T-cell (primary cell): ENCODE measurements around the gene DCP1A. TPM values are rescaled to one million over a fixed set of nuclear protein-coding genes. Genes with fewer than 3 reads are reported as not detected.

Experiments used
- ATAC-seq, 4 experiments: fragments of 200-7000 bp in 3 of 4; fragments of 150-1000 bp in 1 of 4; cut with Tn5 transposase; replicated peaks in 1 of 4; 1 replicate in 3 of 4; 2 replicates in 1 of 4; pipeline ENCODE4 v1.10.0; 2021; ENCODE audit warnings: moderate library complexity in 3 of 4, mild to moderate bottlenecking in 2 of 4, moderate number of reproducible peaks in 1 of 4
- CTCF ChIA-PET, 2 donors: fragments of 300-600 bp; sonication (Branson Sonifier 250); formaldehyde crosslinking; loops; one replicate each; lab custom pipeline; 2022; ENCODE audit warnings: antibody characterized with exemption in 2 of 2; lab: Charles Lee
- POLR2A ChIA-PET, 2 donors: fragments of 300-600 bp; sonication (Branson Sonifier 250); formaldehyde crosslinking; loops; one replicate each; lab custom pipeline; 2022; ENCODE audit warnings: antibody characterized with exemption in 2 of 2; lab: Charles Lee
- DNase-seq, 35 experiments: peaks; one replicate each; pipeline versions ENCODE4 v3.0.0 to v3.0.0-alpha.2; 2013 to 2023
- H3K27ac ChIP-seq: one replicate; pipeline ENCODE4 v1.5.1; 2013; ENCODE audit warnings: low read length
- H3K27me3 ChIP-seq, 2 experiments: replicated peaks in 1 of 2; 1 replicate in 1 of 2; 2 replicates in 1 of 2; pipeline versions ENCODE4 v1.6.1 to v1.7.0; 2013; ENCODE audit warnings: low read length in 1 of 2, mixed read lengths in 1 of 2; ENCODE audit not compliant: control insufficient read depth in 2 of 2, insufficient read depth in 2 of 2; ENCODE audit errors: extremely low read depth in 1 of 2
- H3K36me3 ChIP-seq, 2 donors: 1 replicate in 1 of 2; 2 replicates in 1 of 2; pipeline versions ENCODE4 v1.6.1 to v1.7.0; 2013; ENCODE audit warnings: low read length in 1 of 2; ENCODE audit not compliant: control insufficient read depth in 2 of 2, insufficient read depth in 1 of 2; ENCODE audit errors: extremely low read depth in 1 of 2
- H3K4me1 ChIP-seq, 2 experiments: 1 replicate in 1 of 2; 2 replicates in 1 of 2; pipeline versions ENCODE4 v1.6.1 to v1.7.0; 2013; ENCODE audit warnings: low read length in 2 of 2, mixed read lengths in 1 of 2; ENCODE audit not compliant: insufficient read depth in 2 of 2, control insufficient read depth in 1 of 2; ENCODE audit errors: extremely low read depth in 1 of 2
- H3K4me3 ChIP-seq, 2 donors: 1 replicate in 1 of 2; 2 replicates in 1 of 2; pipeline versions ENCODE4 v1.5.1 to v1.7.0; 2013; ENCODE audit warnings: mild to moderate bottlenecking in 2 of 2, low read length in 1 of 2, moderate library complexity in 1 of 2; ENCODE audit not compliant: control insufficient read depth in 1 of 2; ENCODE audit errors: extremely low read depth in 1 of 2
- H3K9me3 ChIP-seq: 2 replicates; pipeline ENCODE4 v1.7.0; 2013
- H3K27ac Mint-ChIP-seq, 2 donors: one replicate each; pipeline ENCODE4 v1.8.0; 2020 to 2021; ENCODE audit warnings: mild to moderate bottlenecking in 2 of 2, mixed read lengths in 2 of 2
- H3K27me3 Mint-ChIP-seq, 2 donors: one replicate each; pipeline ENCODE4 v1.8.0; 2021 to 2022; ENCODE audit warnings: mixed read lengths in 2 of 2
- H3K36me3 Mint-ChIP-seq: one replicate; pipeline ENCODE4 v1.8.0; 2021; ENCODE audit warnings: mixed read lengths
- H3K4me1 Mint-ChIP-seq, 3 donors: one replicate each; pipeline ENCODE4 v1.8.0; 2020 to 2022; ENCODE audit warnings: mixed read lengths in 3 of 3, mild to moderate bottlenecking in 1 of 3
- H3K4me3 Mint-ChIP-seq, 3 donors: one replicate each; pipeline ENCODE4 v1.8.0; 2020 to 2022; ENCODE audit warnings: mild to moderate bottlenecking in 3 of 3, mixed read lengths in 3 of 3, moderate library complexity in 3 of 3
- H3K9me3 Mint-ChIP-seq, 3 donors: one replicate each; pipeline ENCODE4 v1.8.0; 2020 to 2022; ENCODE audit warnings: mixed read lengths in 3 of 3
- WGBS: methylation state at CpG from one replicate; pipeline ENCODE4 v1.1.5; 2013; ENCODE audit warnings: missing lambda C conversion rate; ENCODE audit not compliant: insufficient coverage; 5-methylcytosine and 5-hydroxymethylcytosine counted together
- total RNA-seq, 35 experiments: library from RNA in 6 of 35; stranded (reverse) in 6 of 35; fragments of 120-200 nt in 1 of 35; gene quantifications; one replicate each; pipeline versions ENCODE4 v1.2.1 to v1.2.4 and lab custom pipeline; 2013 to 2026

The DCP1A gene
- total RNA-seq, 5 donors from 2014 or later (not counting 1 experiment from before 2014, with no cell fraction given), result 32.2 to 44.2 (median 39.7) TPM

GRCh38 chr3:53287131-53287629 lies 60.2 kb downstream of the DCP1A start:
- peaks cover 59% of the 10 kb centered on the region for H3K36me3 Mint-ChIP-seq
- Histone ChIP-seq H3K4me3 (no peak overlapping the region), H3K27me3 (no peaks in the 10 kb centered on the region), H3K27ac (no peak overlapping the region), H3K9me3 (no peaks in the 10 kb centered on the region), H3K4me1 (no peaks in the 10 kb centered on the region), H3K36me3 (peaks cover 3 to 61% of the 10 kb centered on the region in 2 donors)
- no peaks in the 10 kb centered on the region for H3K27me3 Mint-ChIP-seq
- H3K9me3 Mint-ChIP-seq, result no peaks in the 10 kb centered on the region
- no peaks in the 10 kb centered on the region for H3K4me1 Mint-ChIP-seq
- ChIA-PET CTCF (no interaction called here), POLR2A (no interaction called here)
- no peak overlapping the region for H3K4me3 Mint-ChIP-seq
- WGBS, result 57% methylated on average over 1 of the region's 4 CpGs
- DNase-seq (no peak), ATAC-seq (no peak)
- peak overlapping the region in 1 of 2 donors; percentile 39 for H3K27ac Mint-ChIP-seq

- H3K4me3 Mint-ChIP-seq, result no peak overlapping the region
- no peaks in the 10 kb centered on the region for H3K4me1 Mint-ChIP-seq
- Histone ChIP-seq H3K4me3 (no peak overlapping the region), H3K36me3 (peaks cover 3 to 57% of the 10 kb centered on the region in 2 donors), H3K4me1 (no peaks in the 10 kb centered on the region), H3K27me3 (no peaks in the 10 kb centered on the region), H3K9me3 (no peaks in the 10 kb centered on the region), H3K27ac (no peak overlapping the region)
- H3K36me3 Mint-ChIP-seq, result peaks cover 56% of the 10 kb centered on the region
- no peaks in the 10 kb centered on the region for H3K9me3 Mint-ChIP-seq
- H3K27me3 Mint-ChIP-seq, result no peaks in the 10 kb centered on the region
- ATAC-seq (no peak), DNase-seq (no peak)
- ChIA-PET POLR2A (no interaction called here), CTCF (no interaction called here)
- no CpG with 5 or more reads among the region's 1 CpG for WGBS
- peak overlapping the region in 1 of 2 donors; percentile 39 for H3K27ac Mint-ChIP-seq
Measured at GRCh38 chr3:53286727-53287126, 60.6 kb downstream of the DCP1A start.

GRCh38 chr3:53282581-53282980 lies 64.8 kb downstream of the DCP1A start:
- no peak overlapping the region for H3K4me3 Mint-ChIP-seq
- peaks cover 3 to 29% of the 10 kb centered on the region in 2 donors for H3K36me3 ChIP-seq
- no peak overlapping the region for H3K4me3 ChIP-seq
- H3K4me1 Mint-ChIP-seq, result no peaks in the 10 kb centered on the region
- ChIA-PET CTCF (no interaction called here), POLR2A (no interaction called here)
- H3K27ac Mint-ChIP-seq, result no peak overlapping the region
- ATAC-seq (no peak), DNase-seq (no peak)
- no peaks in the 10 kb centered on the region for H3K9me3 ChIP-seq
- no peaks in the 10 kb centered on the region for H3K4me1 ChIP-seq
- H3K9me3 Mint-ChIP-seq, result no peaks in the 10 kb centered on the region
- H3K27me3 ChIP-seq, result no peaks in the 10 kb centered on the region
- H3K27me3 Mint-ChIP-seq, result no peaks in the 10 kb centered on the region
- WGBS, result 86% methylated on average over 1 of the region's 8 CpGs
- no peak overlapping the region for H3K27ac ChIP-seq
- H3K36me3 Mint-ChIP-seq, result peaks cover 40% of the 10 kb centered on the region

GRCh38 chr3:53278667-53279066 lies 68.7 kb downstream of the DCP1A start:
- no peaks in the 10 kb centered on the region for H3K9me3 ChIP-seq
- no peaks in the 10 kb centered on the region for H3K27me3 Mint-ChIP-seq
- DNase-seq (no peak), ATAC-seq (no peak)
- H3K27me3 ChIP-seq, result no peaks in the 10 kb centered on the region
- H3K4me3 Mint-ChIP-seq, result no peak overlapping the region
- no peak overlapping the region for H3K4me3 ChIP-seq
- H3K36me3 ChIP-seq, result peaks cover 0 to 2% of the 10 kb centered on the region in 2 donors
- POLR2A ChIA-PET, result no interaction called here
- H3K27ac Mint-ChIP-seq, result no peak overlapping the region
- H3K4me1 ChIP-seq, result peaks cover 3 to 11% of the 10 kb centered on the region in 2 experiments
- H3K27ac ChIP-seq, result no peak overlapping the region
- H3K36me3 Mint-ChIP-seq, result peaks cover 15% of the 10 kb centered on the region
- 94% methylated on average over 4 of the region's 4 CpGs for WGBS
- CTCF ChIA-PET, result no interaction called here
- no peaks in the 10 kb centered on the region for H3K9me3 Mint-ChIP-seq
- peaks cover 8 to 12% (median 9%) of the 10 kb centered on the region in 3 donors for H3K4me1 Mint-ChIP-seq

GRCh38 chr3:53274938-53275605 lies 72.3 kb downstream of the DCP1A start:
- Histone ChIP-seq H3K36me3 (no peaks in the 10 kb centered on the region), H3K4me1 (peaks cover 3 to 11% of the 10 kb centered on the region in 2 experiments), H3K27me3 (peaks cover 0 to 4% of the 10 kb centered on the region in 2 experiments), H3K27ac (no peak overlapping the region), H3K9me3 (no peaks in the 10 kb centered on the region), H3K4me3 (no peak overlapping the region)
- no peaks in the 10 kb centered on the region for H3K9me3 Mint-ChIP-seq
- peak overlapping the region in 1 of 3 donors; percentile 29 for H3K4me3 Mint-ChIP-seq
- H3K27ac Mint-ChIP-seq, result peak overlapping the region; percentile 81 to 88
- WGBS, result 75% methylated on average over 2 of the region's 5 CpGs
- H3K4me1 Mint-ChIP-seq, result peaks cover 8 to 12% (median 9%) of the 10 kb centered on the region in 3 donors
- DNase-seq (peak in 21 of 35 experiments; percentile 8 to 46 (median 25)), ATAC-seq (peak; percentile 87 to 93 (median 92))
- H3K36me3 Mint-ChIP-seq, result no peaks in the 10 kb centered on the region
- H3K27me3 Mint-ChIP-seq, result no peaks in the 10 kb centered on the region
- ChIA-PET CTCF (no interaction called here), POLR2A (interaction anchor here in 1 of 2 donors (1.3 kb wide), 1 partner anchor 71 kb away, joined by 4 read pairs; no protein-coding TSS in a partner anchor)

GRCh38 chr3:53273146-53273670 lies 74.1 kb downstream of the DCP1A start:
- H3K27ac ChIP-seq, result no peak overlapping the region
- H3K27me3 Mint-ChIP-seq, result no peaks in the 10 kb centered on the region
- ATAC-seq (no peak), DNase-seq (no peak)
- no peak overlapping the region for H3K4me3 Mint-ChIP-seq
- WGBS, result 80% methylated on average over 8 of the region's 10 CpGs
- H3K36me3 ChIP-seq, result no peaks in the 10 kb centered on the region
- H3K27me3 ChIP-seq, result peaks cover 0 to 4% of the 10 kb centered on the region in 2 experiments
- H3K4me1 Mint-ChIP-seq, result peaks cover 8 to 12% (median 9%) of the 10 kb centered on the region in 3 donors
- ChIA-PET CTCF (interaction anchor here in 1 of 2 donors (0.6 kb wide), 1 partner anchor 62 kb away, joined by 7 read pairs; no protein-coding TSS in a partner anchor), POLR2A (no interaction called here)
- H3K36me3 Mint-ChIP-seq, result no peaks in the 10 kb centered on the region
- no peak overlapping the region for H3K4me3 ChIP-seq
- H3K27ac Mint-ChIP-seq, result no peak overlapping the region
- H3K4me1 ChIP-seq, result peaks cover 3 to 11% of the 10 kb centered on the region in 2 experiments
- H3K9me3 ChIP-seq, result no peaks in the 10 kb centered on the region
- H3K9me3 Mint-ChIP-seq, result no peaks in the 10 kb centered on the region
